Immature natural killer cell (primary cell): ENCODE data around the gene PAXIP1. TPM values are rescaled to one million over a fixed set of nuclear protein-coding genes. Genes with fewer than 3 reads are reported as not detected.

Experiments
- DNase-seq, 3 donors: peaks; one replicate each; pipeline ENCODE4 v3.0.0; 2022; ENCODE audit warnings: mixed read lengths in 1 of 3
- H3K27ac Mint-ChIP-seq, 6 donors: one replicate each; pipeline ENCODE4 v1.8.0; 2020; ENCODE audit warnings: mixed read lengths in 6 of 6, mild to moderate bottlenecking in 5 of 6, inconsistent platforms in 4 of 6, moderate library complexity in 3 of 6
- H3K27me3 Mint-ChIP-seq, 3 donors: one replicate each; pipeline ENCODE4 v1.8.0; 2020 to 2021; ENCODE audit warnings: low read depth in 3 of 3, mild to moderate bottlenecking in 3 of 3, mixed read lengths in 3 of 3, moderate library complexity in 3 of 3, inconsistent platforms in 1 of 3
- H3K36me3 Mint-ChIP-seq, 3 donors: one replicate each; pipeline ENCODE4 v1.8.0; 2020; ENCODE audit warnings: mixed read lengths in 3 of 3, inconsistent platforms in 2 of 3, mild to moderate bottlenecking in 2 of 3
- H3K4me1 Mint-ChIP-seq, 2 donors: one replicate each; pipeline ENCODE4 v1.8.0; 2020; ENCODE audit warnings: inconsistent platforms in 2 of 2, mild to moderate bottlenecking in 2 of 2, mixed read lengths in 2 of 2, moderate library complexity in 1 of 2
- H3K4me3 Mint-ChIP-seq, 5 donors: one replicate each; pipeline ENCODE4 v1.8.0; 2020; ENCODE audit warnings: mild to moderate bottlenecking in 5 of 5, mixed read lengths in 5 of 5, inconsistent platforms in 3 of 5, moderate library complexity in 3 of 5
- H3K9me3 Mint-ChIP-seq, 6 donors: one replicate each; pipeline ENCODE4 v1.8.0; 2020; ENCODE audit warnings: mild to moderate bottlenecking in 6 of 6, mixed read lengths in 6 of 6, inconsistent platforms in 4 of 6, moderate library complexity in 3 of 6
- polyA plus RNA-seq, 3 donors: library from polyadenylated mRNA; unstranded; fragments of 300-500 nt; fragmentation: Illumina TruSeq; gene quantifications; one replicate each; pipeline ENCODE4 v1.2.3, GENCODE V29; 2021

The PAXIP1 gene
- polyA plus RNA-seq, 3 donors from 2014 or later, result 0.12 to 2.4 (median 0.67) TPM

DNA sequence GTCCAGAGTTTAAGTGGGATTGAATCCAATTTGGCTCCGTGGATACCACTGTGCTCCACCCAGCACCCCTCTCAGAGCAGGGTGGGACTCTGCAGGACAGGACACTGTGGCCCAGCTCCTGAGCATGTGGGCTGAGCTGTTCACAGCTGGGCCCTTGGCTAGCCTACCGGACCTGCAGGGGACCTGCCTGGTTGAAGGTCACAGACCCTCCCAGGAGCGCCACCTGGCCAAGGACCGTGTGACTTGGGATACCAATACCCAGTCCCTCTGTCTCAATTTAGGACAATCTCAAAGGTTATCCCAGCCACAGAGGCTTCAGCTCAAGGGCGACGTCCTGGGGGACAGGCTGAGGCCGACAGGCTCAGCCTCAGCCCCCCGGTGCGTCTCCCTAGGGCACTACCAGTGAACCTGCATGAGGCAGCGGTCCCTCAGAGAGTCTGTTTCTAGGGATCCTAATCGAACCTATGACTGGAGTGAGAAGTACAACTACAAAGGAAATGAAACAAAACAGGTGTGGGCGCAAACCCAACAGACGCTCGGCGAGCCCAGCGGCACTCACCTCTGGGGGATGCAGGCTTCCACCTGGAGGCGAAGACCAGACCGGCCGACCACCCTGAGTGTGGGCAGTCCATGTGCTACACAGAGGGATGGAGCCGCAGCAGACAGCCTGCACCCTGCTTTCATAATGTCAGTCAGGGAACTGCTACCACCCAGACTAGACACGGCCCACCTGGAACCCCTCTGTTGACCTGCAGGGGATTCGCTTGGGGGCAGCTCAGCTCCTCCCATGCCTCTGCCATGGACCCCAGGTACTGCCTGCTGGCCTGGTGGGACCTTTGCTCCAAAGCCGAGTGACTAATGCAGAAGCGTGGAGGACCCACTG is 103.7 kb downstream of the PAXIP1 start:
- H3K36me3 Mint-ChIP-seq, result no peaks in the 10 kb centered on the region
- H3K27ac Mint-ChIP-seq, result no peak overlapping the region
- H3K4me1 Mint-ChIP-seq, result no peaks in the 10 kb centered on the region
- no peak for DNase-seq
- no peaks in the 10 kb centered on the region for H3K9me3 Mint-ChIP-seq
- no peak overlapping the region for H3K4me3 Mint-ChIP-seq
- H3K27me3 Mint-ChIP-seq, result peaks cover 0 to 4% (median 0%) of the 10 kb centered on the region in 3 donors

DNA sequence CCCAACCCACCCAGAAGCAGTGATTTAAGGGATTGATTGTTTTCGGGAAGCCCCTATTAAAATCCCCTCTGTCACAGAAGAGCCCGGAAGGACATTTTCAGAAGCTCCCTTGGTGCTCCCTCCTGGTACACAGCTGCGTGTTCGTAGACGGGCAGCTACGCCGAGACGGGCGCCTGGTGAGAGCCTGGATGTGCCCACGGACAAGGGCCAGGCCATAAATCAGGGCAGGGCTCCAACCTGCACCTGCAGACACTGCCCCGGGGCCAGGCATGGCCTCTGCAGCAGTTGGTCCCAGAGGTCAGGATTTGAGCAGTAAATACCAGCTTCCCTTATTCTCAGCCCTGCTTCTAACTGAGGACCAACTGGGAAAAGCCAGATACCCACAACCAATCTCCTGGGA is 106.8 kb downstream of the PAXIP1 start:
- no peak overlapping the region for H3K4me3 Mint-ChIP-seq
- no peaks in the 10 kb centered on the region for H3K4me1 Mint-ChIP-seq

More for the DNA sequence above, 106.8 kb downstream of the PAXIP1 start:
- DNase-seq, result no peak
- no peak overlapping the region for H3K27ac Mint-ChIP-seq
- H3K27me3 Mint-ChIP-seq, result peaks cover 0 to 6% (median 0%) of the 10 kb centered on the region in 3 donors
- H3K9me3 Mint-ChIP-seq, result no peaks in the 10 kb centered on the region
- H3K36me3 Mint-ChIP-seq, result no peaks in the 10 kb centered on the region

Other genes starting within 250 kb of the PAXIP1 start
- gene HTR5A, start 67.2 kb upstream of the PAXIP1 start, polyA plus RNA-seq, result not detected